DND-41 (cell line): Measurements from ENCODE around the gene RNF148.

ENCODE experiments used
- ATAC-seq: fragments of 200-7000 bp; cut with Tn5 transposase; 3 replicates; pipeline ENCODE4 v1.9.1; 2021; ENCODE audit warnings: low read depth; ENCODE audit not compliant: insufficient read depth
- DNase-seq: peaks from one replicate; pipeline ENCODE4 v3.0.0-alpha.2; 2020
- H2AFZ ChIP-seq: 2 replicates; pipeline ENCODE4 v1.6.0; 2012; ENCODE audit warnings: low read depth, low read length
- H3K27ac ChIP-seq: 2 replicates; pipeline ENCODE4 v1.5.1; 2012; ENCODE audit warnings: low read length, inconsistent platforms
- H3K27me3 ChIP-seq: fragments of 200-600 bp; sonication (generic); 2 replicates; pipeline ENCODE4 v1.6.0; 2012; ENCODE audit warnings: low read length, mild to moderate bottlenecking, inconsistent platforms; ENCODE audit not compliant: insufficient read depth, poor library complexity
- H3K36me3 ChIP-seq: 2 replicates; pipeline ENCODE4 v1.5.1; 2012; ENCODE audit warnings: low read length, inconsistent platforms; ENCODE audit not compliant: insufficient read depth
- H3K4me1 ChIP-seq: 2 replicates; pipeline ENCODE4 v1.5.1; 2012; ENCODE audit warnings: mild to moderate bottlenecking, low read length; ENCODE audit not compliant: insufficient read depth
- H3K4me2 ChIP-seq: 2 replicates; pipeline ENCODE4 v1.6.0; 2012; ENCODE audit warnings: mild to moderate bottlenecking, moderate library complexity, low read length, inconsistent platforms; ENCODE audit not compliant: insufficient read depth
- H3K4me3 ChIP-seq, 2 experiments: fragments of 200-600 bp in 1 of 2; shearing (Covaris generic) in 1 of 2; 2 replicates each; pipeline ENCODE4 v1.5.1; 2012 to 2016; ENCODE audit warnings: inconsistent platforms in 2 of 2, low read length in 2 of 2, mild to moderate bottlenecking in 2 of 2, low read depth in 1 of 2, moderate library complexity in 1 of 2
- H3K79me2 ChIP-seq: 2 replicates; pipeline ENCODE4 v1.6.0; 2012; ENCODE audit warnings: low read length, inconsistent platforms; ENCODE audit not compliant: insufficient read depth
- H3K9ac ChIP-seq: 2 replicates; pipeline ENCODE4 v1.6.0; 2012; ENCODE audit warnings: low read depth, mild to moderate bottlenecking, inconsistent platforms, low read length, moderate library complexity
- H3K9me3 ChIP-seq: 2 replicates; pipeline ENCODE4 v1.5.1; 2012; ENCODE audit warnings: low read length, moderate library complexity, mild to moderate bottlenecking, inconsistent platforms; ENCODE audit not compliant: insufficient read depth, severe bottlenecking
- H4K20me1 ChIP-seq: 2 replicates; pipeline ENCODE4 v1.6.0; 2012; ENCODE audit warnings: low read length; ENCODE audit not compliant: insufficient read depth
- CTCF ChIP-seq: IDR thresholded peaks from 2 replicates; pipeline ENCODE4 v1.5.1; 2012; ENCODE audit warnings: borderline replicate concordance, low read length, moderate library complexity, mild to moderate bottlenecking; ENCODE audit not compliant: poor library complexity, severe bottlenecking; ENCODE audit errors: extremely low read depth
- EZH2 ChIP-seq: IDR thresholded peaks from 3 replicates; pipeline ENCODE4 v1.6.1; 2012; ENCODE audit warnings: borderline replicate concordance, low read depth, mild to moderate bottlenecking, moderate library complexity, low read length, inconsistent platforms; ENCODE audit not compliant: severe bottlenecking

RNF148 gene

GRCh38 chr7:122727759-122728158, 25.0 kb upstream of the RNF148 start:
- H3K4me2 ChIP-seq: no peak overlapping the region
- no peak for DNase-seq
- no peaks in the 10 kb centered on the region for H3K9me3 ChIP-seq
- no peaks in the 10 kb centered on the region for H4K20me1 ChIP-seq
- no peak for TF ChIP-seq CTCF
- TF ChIP-seq EZH2: no peak
- no peaks in the 10 kb centered on the region for H3K36me3 ChIP-seq
- no peak overlapping the region for H2AFZ ChIP-seq
- H3K27ac ChIP-seq: no peak overlapping the region
- no peak for ATAC-seq
- no peak overlapping the region for H3K4me3 ChIP-seq
- no peaks in the 10 kb centered on the region for H3K4me1 ChIP-seq
- H3K9ac ChIP-seq: no peak overlapping the region
- H3K27me3 ChIP-seq: no peaks in the 10 kb centered on the region
- H3K79me2 ChIP-seq: no peaks in the 10 kb centered on the region

DNA sequence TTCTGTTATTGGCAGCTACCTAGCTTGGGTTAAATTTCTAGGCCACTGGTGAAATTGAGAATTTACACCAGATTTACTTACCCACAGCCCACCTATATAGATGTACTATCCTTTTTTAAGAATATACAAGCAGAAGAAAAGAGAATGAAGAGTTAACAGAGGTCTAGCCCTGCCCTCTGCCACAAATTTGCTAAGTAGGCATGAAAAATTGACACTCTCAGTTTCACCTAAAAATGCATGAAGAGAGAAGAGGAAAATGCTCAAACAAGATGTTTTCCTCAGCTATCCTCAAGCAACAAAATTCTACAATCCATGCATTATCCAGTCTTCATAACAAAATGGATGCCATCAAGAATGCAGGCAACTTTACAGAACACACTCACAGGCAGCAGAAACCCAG, 24.6 kb upstream of the RNF148 start:
- Histone ChIP-seq H3K4me3 (no peak overlapping the region), H3K27me3 (no peaks in the 10 kb centered on the region), H3K4me1 (no peaks in the 10 kb centered on the region), H4K20me1 (no peaks in the 10 kb centered on the region), H3K4me2 (no peak overlapping the region), H3K36me3 (no peaks in the 10 kb centered on the region), H3K27ac (no peak overlapping the region), H3K9ac (no peak overlapping the region), H3K79me2 (no peaks in the 10 kb centered on the region), H3K9me3 (no peaks in the 10 kb centered on the region), H2AFZ (no peak overlapping the region)
- ATAC-seq: no peak
- TF ChIP-seq EZH2: no peak
- no peak for TF ChIP-seq CTCF
- no peak for DNase-seq

GRCh38 chr7:122726881-122727280, 24.2 kb upstream of the RNF148 start:
- Histone ChIP-seq H2AFZ (no peak overlapping the region), H3K4me2 (no peak overlapping the region), H3K4me3 (no peak overlapping the region), H3K79me2 (no peaks in the 10 kb centered on the region), H3K27ac (no peak overlapping the region), H3K9me3 (no peaks in the 10 kb centered on the region), H4K20me1 (no peaks in the 10 kb centered on the region), H3K4me1 (no peaks in the 10 kb centered on the region), H3K9ac (no peak overlapping the region), H3K27me3 (no peaks in the 10 kb centered on the region), H3K36me3 (no peaks in the 10 kb centered on the region)
- no peak for DNase-seq
- no peak for TF ChIP-seq CTCF
- TF ChIP-seq EZH2: no peak
- no peak for ATAC-seq

DNA sequence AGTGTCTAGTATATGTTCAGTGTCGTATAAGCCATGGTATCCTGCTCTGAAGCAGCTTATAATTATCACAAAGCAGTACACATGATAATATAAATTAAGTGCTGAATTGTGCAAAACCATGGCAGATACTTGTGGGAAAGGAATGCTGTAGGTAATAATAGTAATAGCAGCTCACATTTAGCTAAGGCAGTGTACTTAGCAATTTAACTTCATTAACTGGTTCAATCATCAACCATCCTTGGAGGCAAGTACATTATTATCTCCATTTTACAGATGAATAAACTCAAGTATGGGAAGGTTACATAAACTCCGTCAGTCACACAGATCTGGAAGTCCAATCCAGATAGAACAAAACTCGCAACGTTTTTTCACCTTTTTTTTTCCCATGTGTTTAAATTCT, 21.6 kb upstream of the RNF148 start:
- Histone ChIP-seq H3K36me3 (no peaks in the 10 kb centered on the region), H3K79me2 (no peaks in the 10 kb centered on the region), H3K9me3 (no peaks in the 10 kb centered on the region), H3K4me3 (no peak overlapping the region), H3K9ac (no peak overlapping the region), H2AFZ (no peak overlapping the region), H3K27ac (no peak overlapping the region), H4K20me1 (no peaks in the 10 kb centered on the region), H3K27me3 (no peaks in the 10 kb centered on the region), H3K4me2 (no peak overlapping the region), H3K4me1 (no peaks in the 10 kb centered on the region)
- no peak for DNase-seq
- no peak for TF ChIP-seq CTCF
- no peak for TF ChIP-seq EZH2
- no peak for ATAC-seq
